Glutamatergic neuron (in vitro differentiated cells): Measurements from ENCODE around the gene SST. TPM values are rescaled to one million over a fixed set of nuclear protein-coding genes. Genes with fewer than 3 reads are reported as not detected.

ENCODE experiments used
- DNase-seq: peaks from one replicate; pipeline ENCODE4 v3.0.0; 2022
- H3K27ac Mint-ChIP-seq: one replicate; pipeline ENCODE4 v1.8.0; 2020; ENCODE audit warnings: mild to moderate bottlenecking, mixed read lengths, inconsistent platforms; ENCODE audit not compliant: unreplicated experiment
- H3K27me3 Mint-ChIP-seq: one replicate; pipeline ENCODE4 v1.8.0; 2020; ENCODE audit warnings: mild to moderate bottlenecking, moderate library complexity, mixed read lengths, inconsistent platforms; ENCODE audit not compliant: unreplicated experiment
- H3K36me3 Mint-ChIP-seq: one replicate; pipeline ENCODE4 v1.8.0; 2020; ENCODE audit warnings: mild to moderate bottlenecking, mixed read lengths, inconsistent platforms; ENCODE audit not compliant: unreplicated experiment
- H3K4me1 Mint-ChIP-seq: one replicate; pipeline ENCODE4 v1.8.0; 2020; ENCODE audit warnings: mild to moderate bottlenecking, low read depth, mixed read lengths, inconsistent platforms; ENCODE audit not compliant: unreplicated experiment
- H3K4me3 Mint-ChIP-seq: one replicate; pipeline ENCODE4 v1.8.0; 2020; ENCODE audit warnings: mild to moderate bottlenecking, mixed read lengths, inconsistent platforms; ENCODE audit not compliant: unreplicated experiment
- H3K9me3 Mint-ChIP-seq: one replicate; pipeline ENCODE4 v1.8.0; 2020; ENCODE audit warnings: mild to moderate bottlenecking, moderate library complexity, mixed read lengths, inconsistent platforms; ENCODE audit not compliant: unreplicated experiment
- CTCF ChIP-seq: fragments of 200-600 bp; sonication (generic); IDR thresholded peaks from one replicate; pipeline ENCODE4 v1.5.0; 2021; ENCODE audit not compliant: partially characterized antibody, unreplicated experiment
- total RNA-seq: library from RNA; stranded (reverse); fragmentation: NEBNext Ultra II Directional; extraction: Animal tissue kit (Norgen Biotek cat#: 25700); gene quantifications from one replicate; pipeline ENCODE4 v1.2.1, GENCODE V29; 2021; ENCODE audit not compliant: unreplicated experiment

SST gene
- total RNA-seq, 1 donor from 2014 or later: 1,741 TPM

- H3K36me3 Mint-ChIP-seq: peaks cover 3% of the 10 kb centered on the region
- no peak overlapping the region for H3K4me3 Mint-ChIP-seq
- no peaks in the 10 kb centered on the region for H3K9me3 Mint-ChIP-seq
- no peaks in the 10 kb centered on the region for H3K27me3 Mint-ChIP-seq
- peaks cover 15% of the 10 kb centered on the region for H3K4me1 Mint-ChIP-seq
- TF ChIP-seq CTCF: no peak
- DNase-seq: no peak
- no peak overlapping the region for H3K27ac Mint-ChIP-seq
Observed at GRCh38 chr3:187639927-187640568, 30.1 kb downstream of the SST start.

- H3K4me3 Mint-ChIP-seq: no peak overlapping the region
- TF ChIP-seq CTCF: no peak
- no peaks in the 10 kb centered on the region for H3K27me3 Mint-ChIP-seq
- H3K27ac Mint-ChIP-seq: no peak overlapping the region
- H3K4me1 Mint-ChIP-seq: peaks cover 5% of the 10 kb centered on the region
- no peak for DNase-seq
- H3K36me3 Mint-ChIP-seq: peaks cover 6% of the 10 kb centered on the region
- H3K9me3 Mint-ChIP-seq: no peaks in the 10 kb centered on the region
Observed at GRCh38 chr3:187636528-187636927, 33.7 kb downstream of the SST start.

GRCh38 chr3:187630404-187630803 lies 39.8 kb downstream of the SST start:
- no peak overlapping the region for H3K27ac Mint-ChIP-seq

GRCh38 chr3:187629711-187630110 lies 40.5 kb downstream of the SST start:
- no peak for TF ChIP-seq CTCF
- H3K4me3 Mint-ChIP-seq: no peak overlapping the region
- H3K4me1 Mint-ChIP-seq: peaks cover 6% of the 10 kb centered on the region
- peaks cover 1% of the 10 kb centered on the region for H3K9me3 Mint-ChIP-seq
- H3K27me3 Mint-ChIP-seq: no peaks in the 10 kb centered on the region
- DNase-seq: no peak
- H3K27ac Mint-ChIP-seq: no peak overlapping the region
- H3K36me3 Mint-ChIP-seq: no peaks in the 10 kb centered on the region

More at GRCh38 chr3:187630404-187630803, 39.8 kb downstream of the SST start:
- no peak overlapping the region for H3K4me3 Mint-ChIP-seq
- peaks cover 6% of the 10 kb centered on the region for H3K36me3 Mint-ChIP-seq
- H3K27me3 Mint-ChIP-seq: no peaks in the 10 kb centered on the region
- DNase-seq: no peak
- peaks cover 6% of the 10 kb centered on the region for H3K4me1 Mint-ChIP-seq
- H3K9me3 Mint-ChIP-seq: peaks cover 1% of the 10 kb centered on the region
- TF ChIP-seq CTCF: no peak

- DNase-seq: no peak
- no peaks in the 10 kb centered on the region for H3K36me3 Mint-ChIP-seq
- peaks cover 1% of the 10 kb centered on the region for H3K9me3 Mint-ChIP-seq
- H3K27me3 Mint-ChIP-seq: no peaks in the 10 kb centered on the region
- peak overlapping the region; percentile 48 for H3K4me3 Mint-ChIP-seq
- peaks cover 11% of the 10 kb centered on the region for H3K4me1 Mint-ChIP-seq
- no peak for TF ChIP-seq CTCF
- H3K27ac Mint-ChIP-seq: no peak overlapping the region
Observed at GRCh38 chr3:187628169-187628568, 42.0 kb downstream of the SST start.
